ENCODE results near the gene TEDC2. TPM values are rescaled to one million over a fixed set of nuclear protein-coding genes. Genes with fewer than 3 reads are reported as not detected.
A peak's percentile ranks its signal among the peaks of the same experiment; 100 is the strongest.

Gene TEDC2
- total and polyA plus RNA-seq, 2 of the 8 experiments (the other 6 are each of a cell fraction or from before 2014, with no cell fraction given): 54.6 to 55.6 TPM

- H3K36me3 ChIP-seq (ENCODE audit: control insufficient read depth in 2 of 4, insufficient read depth in 4 of 4, low read length in 3 of 4): peaks cover 12 to 34% (median 24%) of the 10 kb centered on the region in 4 experiments; a peak in 7 of 8 replicates
- peaks cover 10% of the 10 kb centered on the region for H3K79me1 ChIP-seq (ENCODE audit: low read depth, low read length)
- no peak overlapping the region for H2BK120ac ChIP-seq (replicated peaks; ENCODE audit: low read depth, low read length)
- H2AK5ac ChIP-seq (ENCODE audit: low read depth, low read length): no peak overlapping the region
- H3K4me1 ChIP-seq (replicated peaks in 1 of 4; ENCODE audit: control insufficient read depth in 3 of 4, insufficient read depth in 4 of 4, low read length in 3 of 4): peaks cover 0 to 18% (median 15%) of the 10 kb centered on the region in 4 experiments; a peak in 6 of 7 replicates
- H2BK12ac ChIP-seq (ENCODE audit: low read depth, low read length): no peak overlapping the region
- H3K27ac ChIP-seq (ENCODE audit: low read depth, low read length): no peak overlapping the region; the same call in 1 of the 2 replicates
- H2BK5ac ChIP-seq (ENCODE audit: low read depth, low read length): no peak overlapping the region
- no peak overlapping the region for H3K18ac ChIP-seq (ENCODE audit: extremely low read depth, low read length)
- H4K5ac ChIP-seq (ENCODE audit: insufficient read length, low read depth, low read length): no peak overlapping the region
- H4K8ac ChIP-seq (ENCODE audit: extremely low read depth, insufficient read depth, low read length): no peak overlapping the region; the same call in none of the 2 replicates
- CTCF ChIA-PET (ENCODE audit: partially characterized antibody): interaction anchor here (1.0 to 3.3 kb wide), 8 partner anchors 10 to 693 kb away, joined by 3 to 21 read pairs (median 4); partner anchors contain the start of gene NTN3
- H4K91ac ChIP-seq (replicated peaks; ENCODE audit: insufficient read length, low read length): peak overlapping the region; percentile 81
- peaks cover 3 to 20% of the 10 kb centered on the region in 2 experiments for H4K20me1 ChIP-seq (replicated peaks in 1 of 2; ENCODE audit: control insufficient read depth in 1 of 2, insufficient read depth in 2 of 2, low read length in 2 of 2)
- WGBS, 2 experiments (ENCODE audit: extremely low coverage in 1 of 2, insufficient coverage in 1 of 2, insufficient read length in 1 of 2, insufficient replicate concordance in 2 of 2, low coverage in 1 of 2, low lambda C conversion rate in 2 of 2, missing lambda C conversion rate in 1 of 2): 6% methylated on average over 20 of the region's 20 CpGs; no CpG with 5 or more reads in 1 of the 2 experiments
- no peak overlapping the region for H3K23ac ChIP-seq (ENCODE audit: insufficient read length)
- POLR2A ChIA-PET (ENCODE audit: partially characterized antibody): interaction anchor here (0.9 to 2.8 kb wide), 16 partner anchors 8 to 209 kb away, joined by 3 to 21 read pairs (median 5); partner anchors contain the start of genes AMDHD2, ECI1, NTN3 and TBC1D24
- no peak overlapping the region for H2BK20ac ChIP-seq (ENCODE audit: low read length)
- peak overlapping the region; percentile 3 to 64 (median 53); a peak in 5 of 7 replicates for H3K9ac ChIP-seq (replicated peaks in 1 of 4; ENCODE audit: extremely low read depth in 1 of 4, low read depth in 3 of 4, low read length in 3 of 4)
- no peak overlapping the region for H2BK15ac ChIP-seq (ENCODE audit: low read length)
- no peaks in the 10 kb centered on the region for H3K27me3 ChIP-seq (replicated peaks in 1 of 4; ENCODE audit: control insufficient read depth in 3 of 4, extremely low read depth in 1 of 4, insufficient read depth in 3 of 4, low read length in 3 of 4)
- H3K9me3 ChIP-seq (ENCODE audit: insufficient read depth in 2 of 2, low read depth in 1 of 2, low read length in 1 of 2): no peaks in the 10 kb centered on the region
- no peak overlapping the region for H3K56ac ChIP-seq (replicated peaks; ENCODE audit: insufficient read length, low read depth, low read length)
- H3K14ac ChIP-seq (ENCODE audit: insufficient read length): no peak overlapping the region
- no peak overlapping the region for H2AFZ ChIP-seq (ENCODE audit: low read length)
- H3K4me3 ChIP-seq (ENCODE audit: extremely low read depth in 1 of 4, insufficient read depth in 2 of 4, low read depth in 3 of 4, low read length in 4 of 4): peak overlapping the region; percentile 55 to 78 (median 68)
- peak overlapping the region; percentile 90 to 97 for H3K4me2 ChIP-seq (ENCODE audit: insufficient read depth in 1 of 2, low read depth in 2 of 2, low read length in 2 of 2)
- FAIRE-seq (no peak), DNase-seq (ENCODE audit: low read depth in 1 of 2, low spot score in 2 of 2) (no peak)
- H3K79me2 ChIP-seq (ENCODE audit: control insufficient read depth in 1 of 2, insufficient read depth in 2 of 2, low read length in 2 of 2): peaks cover 0 to 6% of the 10 kb centered on the region in 2 experiments; a peak in 2 of 4 replicates
- TF ChIP-seq KDM4A (IDR thresholded peaks at IDR 0.05; ENCODE audit: low read depth, low read length, severe bottlenecking): peak; percentile 6
- no peak for TF ChIP-seq SAP30 (IDR thresholded peaks at IDR 0.05; ENCODE audit: insufficient read depth, insufficient replicate concordance, low read length)
- peaks cover 13% of the 10 kb centered on the region; the same call in 1 of the 2 replicates for H3K23me2 ChIP-seq (ENCODE audit: low read depth, low read length)
- no peak overlapping the region for H3K4ac ChIP-seq (replicated peaks; ENCODE audit: insufficient read length, low read depth, low read length)
These were observed 443 bp downstream of the TEDC2 start for GRCh38 chr16:2460391-2460713.
